NCI-H2081 (cell line): ENCODE results near the gene STXBP1.

ENCODE experiments used
- DNase-seq, 2 experiments: peaks; one replicate each; lab custom pipeline; 2025; lab: John Stamatoyannopoulos, UW

The STXBP1 gene

DNA sequence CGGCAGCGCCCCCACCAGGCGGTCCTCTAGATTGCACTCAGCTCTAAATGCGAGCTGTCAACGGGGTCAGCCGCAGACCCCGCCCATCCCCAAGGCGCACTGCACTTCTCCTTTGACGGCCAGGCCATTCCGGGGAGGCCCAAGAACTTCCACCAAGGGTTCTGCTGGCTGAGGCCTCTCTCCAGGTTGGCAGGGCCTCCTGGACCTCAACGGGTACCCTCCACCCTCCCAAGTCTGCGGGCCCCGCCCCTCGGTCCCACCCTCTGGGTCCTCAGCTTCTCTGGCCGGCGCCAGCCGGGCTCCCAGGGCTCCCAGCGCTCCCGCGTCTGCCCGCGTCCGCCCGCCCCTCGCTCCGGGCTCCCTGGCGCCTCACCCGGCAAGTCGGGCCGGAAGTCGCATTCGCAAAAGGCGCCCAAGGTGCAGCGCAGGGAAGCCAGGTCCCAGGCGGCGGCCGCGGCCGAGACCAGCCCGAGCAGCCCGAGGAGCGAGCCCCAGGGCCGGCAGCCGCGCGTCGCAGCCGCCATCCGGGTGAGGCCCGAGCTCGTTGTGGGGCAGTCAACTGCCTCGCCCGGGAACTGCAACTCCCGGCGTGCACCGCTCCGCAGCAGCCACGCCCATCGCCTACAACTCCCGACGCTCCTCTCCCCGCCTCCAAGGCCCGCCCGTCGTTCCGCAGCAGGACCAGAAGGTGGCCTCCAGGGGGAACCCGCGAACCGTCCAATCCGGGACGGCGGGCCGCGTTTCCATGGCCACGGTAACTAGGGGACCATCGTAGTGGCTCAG lies 122.9 kb downstream of the STXBP1 start, which contains the start of gene TOR2A:
TSS of gene TOR2A (minus strand) at position 548 of the 783 bp plus-strand sequence. CDS start at position 524, 24 bp downstream.
- DNase-seq, result peak; percentile 95 to 98

DNA sequence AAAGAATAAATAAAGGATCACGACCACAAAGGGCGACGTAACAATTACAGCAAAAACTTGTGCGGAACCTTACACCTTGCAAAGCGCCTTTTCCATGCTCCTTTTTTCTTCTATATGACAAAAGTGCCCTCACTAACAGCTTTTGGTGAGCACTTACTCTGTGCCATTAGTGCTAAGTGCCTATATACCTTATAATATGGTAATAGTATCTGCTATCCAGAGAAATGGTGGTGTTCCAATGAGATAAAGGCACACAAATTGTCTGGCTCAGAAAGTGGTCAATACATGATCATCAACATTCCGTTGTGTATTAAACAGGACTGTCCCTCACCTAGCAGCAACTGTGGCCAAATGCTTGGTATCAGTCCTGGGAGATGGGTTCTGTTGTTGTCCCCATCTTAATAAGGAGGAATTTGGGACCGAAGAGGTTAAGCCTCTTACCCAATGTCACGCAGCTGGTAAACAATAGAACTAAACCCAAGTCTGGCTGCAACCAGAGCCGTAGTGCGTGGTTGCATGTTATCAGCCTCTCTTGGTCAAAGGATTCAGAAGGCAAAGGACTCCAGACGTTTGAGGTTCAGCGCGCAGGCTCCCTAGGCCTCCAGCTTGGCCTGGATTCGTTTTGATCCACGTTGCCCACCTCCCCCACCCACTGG lies 123.6 kb downstream of the STXBP1 start:
- DNase-seq, result no peak

- DNase-seq, result no peak
Observed at GRCh38 chr9:127738666-127739065, 126.6 kb downstream of the STXBP1 start.

DNA sequence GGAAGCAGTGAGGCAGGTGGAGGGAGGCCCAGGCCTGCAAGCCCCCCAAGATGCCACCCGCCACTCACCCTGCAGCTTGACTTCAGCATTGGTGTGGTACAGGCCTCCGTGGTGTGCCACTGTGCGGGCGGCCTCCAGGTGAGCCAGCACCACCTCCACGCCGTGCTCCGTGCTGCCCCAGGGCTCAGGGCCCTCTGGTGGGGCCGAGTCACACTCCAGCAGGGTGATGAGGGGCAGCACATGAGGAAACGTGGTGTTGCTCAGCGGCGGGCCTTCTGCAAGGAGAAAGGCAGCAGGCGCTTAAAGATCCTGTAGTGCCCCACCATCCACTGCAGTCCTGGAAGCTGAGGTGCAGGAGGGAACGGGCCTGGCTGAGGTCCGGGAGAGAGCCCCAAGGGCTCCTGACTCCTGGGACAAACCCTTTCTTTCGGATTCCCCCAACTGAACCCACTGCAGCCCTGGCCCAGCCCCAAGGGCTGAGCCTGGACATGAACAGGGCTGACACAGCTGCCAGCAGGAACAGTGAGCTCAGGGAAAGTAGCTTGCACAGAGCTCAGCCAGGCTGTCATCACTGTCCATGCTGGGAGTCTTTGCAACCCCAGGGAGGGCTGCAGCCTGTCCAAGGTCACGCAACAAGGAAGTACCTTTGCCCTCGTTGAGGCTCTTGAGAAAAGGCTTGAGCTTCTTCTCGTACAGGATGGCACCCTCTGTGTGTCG lies 127.7 kb downstream of the STXBP1 start:
- no peak for DNase-seq

- no peak for DNase-seq
Observed at GRCh38 chr9:127741831-127742434, 129.9 kb downstream of the STXBP1 start.
